Daoy (cell line): ENCODE data around the gene DCUN1D5. TPM values are rescaled to one million over a fixed set of nuclear protein-coding genes. Genes with fewer than 3 reads are reported as not detected.
A peak's percentile ranks its signal among the peaks of the same experiment; 100 is the strongest.
"Not testable (repeated sequence)": the region's sequence is repeated elsewhere in the genome, so short reads cannot be mapped to it uniquely, and the experiment has no call there.

ENCODE experiments used
- DNase-seq: peaks from one replicate; pipeline ENCODE4 v3.0.0-alpha.2; 2015; ENCODE audit warnings: low read depth
- total RNA-seq: library from RNA; depleted of rRNA; stranded (reverse); fragments of >200 nt; shearing (Covaris generic); gene quantifications from 2 replicates; pipeline ENCODE4 v1.2.3, GENCODE V29; 2014; rRNA removed

Gene DCUN1D5
- total RNA-seq, 1 experiment from 2014 or later, result 131 TPM

DNA sequence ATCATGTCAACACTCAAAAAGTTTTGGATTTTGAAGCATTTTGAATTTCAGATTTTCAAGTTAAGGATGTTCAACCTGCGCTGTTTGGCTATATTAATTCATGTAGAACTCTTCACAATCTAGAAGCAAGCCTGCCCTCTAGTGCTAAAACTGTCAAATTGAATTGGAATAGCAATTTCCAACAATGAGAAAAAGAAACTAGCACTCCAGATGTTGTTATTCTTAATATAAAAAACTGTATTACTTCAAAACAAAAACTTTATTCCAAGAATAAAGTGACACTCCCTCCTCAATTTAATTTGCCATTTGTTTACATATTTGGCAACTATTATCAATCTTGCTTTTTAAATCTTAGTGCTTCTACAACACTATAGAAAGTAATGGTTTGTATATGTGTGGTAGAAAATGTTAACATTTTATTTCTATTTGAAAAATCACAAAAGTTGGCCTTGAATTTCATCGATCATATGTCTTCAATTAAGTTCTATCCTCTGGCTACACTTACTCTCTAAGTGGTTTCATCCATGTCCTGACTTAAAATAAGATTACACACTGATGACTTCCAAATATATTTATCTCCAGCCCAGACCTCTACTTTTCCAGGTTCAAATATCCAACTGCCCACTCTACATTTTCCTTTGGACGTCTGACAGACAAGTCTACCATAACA lies 36.6 kb downstream of the DCUN1D5 start:
- peak; percentile 12 for DNase-seq

DNA sequence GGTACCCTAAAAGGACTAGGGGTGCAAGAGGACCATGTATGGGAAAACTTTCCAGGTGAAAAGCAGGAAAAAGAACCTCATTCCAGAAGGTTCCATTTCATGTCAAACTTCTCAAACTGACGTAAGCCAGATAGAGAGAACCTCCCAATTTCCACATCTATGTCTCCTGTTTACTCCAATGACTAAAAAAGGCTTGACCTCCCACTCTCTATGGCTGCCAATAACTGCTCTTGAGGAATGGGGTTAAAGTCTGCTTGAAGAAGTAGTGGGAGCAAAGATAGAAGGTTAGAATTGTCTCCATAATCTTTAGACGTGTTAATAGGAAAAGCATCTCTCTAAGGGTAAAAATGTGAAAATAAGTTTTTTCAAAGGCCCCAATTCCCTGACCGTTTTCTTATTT lies 38.0 kb downstream of the DCUN1D5 start:
- DNase-seq, result no peak

DNA sequence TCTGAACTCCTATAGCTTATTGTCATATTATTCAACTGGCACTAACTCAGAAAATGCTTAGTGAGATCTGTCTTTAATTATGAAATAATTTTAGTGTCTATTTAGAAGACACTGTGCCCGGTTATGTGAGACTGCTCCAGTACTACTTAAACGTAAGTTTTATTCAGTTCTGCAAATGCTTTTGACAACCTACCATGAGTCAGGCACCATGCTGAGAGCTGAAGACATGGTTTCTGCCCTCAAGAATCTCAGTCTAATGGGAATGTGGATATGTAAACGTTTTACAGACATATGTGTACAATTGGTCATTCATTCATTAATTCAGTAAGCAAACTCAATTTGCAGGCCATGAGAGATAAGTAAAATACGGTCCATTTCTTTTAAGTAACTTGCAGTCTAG lies 40.0 kb downstream of the DCUN1D5 start:
- peak; percentile 38 for DNase-seq

GRCh38 chr11:103051151-103051801 lies 40.7 kb downstream of the DCUN1D5 start:
- no peak for DNase-seq

- no peak for DNase-seq
These were observed 41.6 kb downstream of the DCUN1D5 start for GRCh38 chr11:103050351-103050750.

GRCh38 chr11:103047837-103048236 lies 44.1 kb downstream of the DCUN1D5 start:
- DNase-seq, result no peak

DNA sequence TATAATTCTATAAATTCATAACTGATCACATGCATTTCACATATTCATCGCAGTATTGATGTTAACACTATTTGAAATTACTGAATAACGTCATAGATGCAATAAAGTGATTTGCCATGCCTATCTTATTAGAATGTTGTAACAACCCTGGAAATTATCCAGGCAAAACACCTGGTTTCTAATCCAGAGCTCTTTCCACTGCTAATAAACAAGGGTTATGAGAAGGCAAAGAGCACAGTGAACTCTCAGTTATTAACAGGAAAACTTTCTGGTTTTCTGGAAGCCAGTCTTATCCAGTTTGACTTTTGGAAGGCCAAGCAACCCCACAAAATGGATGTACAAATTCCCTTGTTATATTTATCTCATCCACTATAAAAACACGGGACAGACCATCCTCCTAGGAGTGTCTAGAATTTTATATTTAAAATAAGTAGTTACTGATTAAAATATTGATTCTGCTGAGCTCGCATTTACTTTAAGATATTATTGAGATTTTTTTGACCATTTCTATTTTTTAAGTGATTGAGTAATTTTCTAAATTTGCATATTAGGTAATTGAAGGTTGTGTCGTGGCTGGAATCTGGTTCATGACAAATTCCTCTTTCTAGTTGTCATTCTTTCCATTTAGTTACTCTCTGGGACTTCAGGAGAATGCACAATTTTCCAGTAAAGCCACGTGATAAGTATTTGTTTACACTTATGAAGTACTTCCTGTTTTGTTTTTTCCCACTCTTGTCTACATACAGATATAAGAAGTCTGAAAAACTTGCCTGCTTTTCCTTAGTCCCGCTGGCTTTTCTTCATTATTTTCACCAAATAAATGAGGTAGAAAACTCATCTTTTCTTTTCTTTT lies 47.9 kb downstream of the DCUN1D5 start:
- DNase-seq, result no peak

GRCh38 chr11:103042161-103042560 lies 49.8 kb downstream of the DCUN1D5 start:
- DNase-seq, result no peak

- peak; percentile 53 for DNase-seq
These were observed 56.0 kb downstream of the DCUN1D5 start for GRCh38 chr11:103035791-103036434.

DNA sequence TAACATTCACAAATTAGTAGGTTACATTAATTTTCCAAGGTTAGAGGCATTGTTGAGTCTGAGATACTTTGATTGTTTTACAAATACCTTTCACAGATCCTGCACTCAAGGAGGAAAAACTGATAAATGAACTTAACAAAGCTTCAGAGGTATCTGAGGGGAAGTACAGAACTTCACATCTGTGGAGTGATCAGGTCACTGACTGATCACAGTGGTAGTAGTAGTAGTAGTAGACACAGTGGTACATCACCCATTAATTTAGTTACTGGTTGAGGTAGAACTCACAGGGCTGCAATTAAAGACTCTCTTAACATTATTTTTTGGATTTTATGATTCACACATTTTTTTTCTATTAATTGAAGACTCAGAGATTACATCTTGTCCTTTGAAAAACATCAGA lies 56.7 kb downstream of the DCUN1D5 start:
- no peak for DNase-seq

DNA sequence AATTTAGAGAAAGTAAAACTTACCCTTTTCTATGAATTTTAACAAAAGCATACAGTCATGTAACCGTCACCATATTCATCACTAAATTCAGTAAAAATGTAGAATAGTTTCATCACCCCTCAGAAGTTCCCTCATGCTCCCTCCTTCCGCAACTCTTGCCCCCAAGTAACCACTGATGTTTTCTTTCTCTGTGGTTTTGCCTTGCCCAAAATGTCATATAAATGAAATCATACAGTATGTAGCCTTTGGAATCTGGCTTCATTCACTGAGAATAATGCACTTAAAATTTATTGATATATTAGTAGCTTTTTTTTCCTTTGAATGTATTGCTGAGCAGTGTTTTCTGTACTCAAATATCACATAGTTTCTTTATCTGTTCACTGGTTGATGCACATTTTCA lies 60.1 kb downstream of the DCUN1D5 start:
- DNase-seq, result no peak

- DNase-seq, result no peak
These were observed 62.6 kb downstream of the DCUN1D5 start for GRCh38 chr11:103029401-103029800.

GRCh38 chr11:103028304-103029020 lies 63.5 kb downstream of the DCUN1D5 start:
- not testable (repeated sequence) for DNase-seq

DNA sequence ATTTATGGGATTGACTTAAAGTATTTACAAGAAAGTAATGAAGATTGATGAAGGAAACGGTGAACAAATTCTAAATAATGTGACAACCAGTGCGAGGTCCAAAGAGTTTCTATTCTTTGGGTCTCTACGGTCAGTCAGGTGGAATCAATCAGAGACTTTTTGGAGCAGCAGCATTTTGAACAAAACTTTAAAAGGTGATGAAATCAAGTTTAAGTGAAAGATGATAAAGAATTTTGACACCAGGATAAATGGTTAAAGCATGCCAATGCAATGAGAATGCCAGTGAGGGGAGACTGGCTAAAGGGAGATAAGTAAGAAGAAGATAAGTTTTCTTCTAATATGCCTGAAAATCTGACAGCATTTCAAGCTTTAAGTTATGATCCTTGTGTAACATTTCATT lies 67.9 kb downstream of the DCUN1D5 start:
- no peak for DNase-seq

DNA sequence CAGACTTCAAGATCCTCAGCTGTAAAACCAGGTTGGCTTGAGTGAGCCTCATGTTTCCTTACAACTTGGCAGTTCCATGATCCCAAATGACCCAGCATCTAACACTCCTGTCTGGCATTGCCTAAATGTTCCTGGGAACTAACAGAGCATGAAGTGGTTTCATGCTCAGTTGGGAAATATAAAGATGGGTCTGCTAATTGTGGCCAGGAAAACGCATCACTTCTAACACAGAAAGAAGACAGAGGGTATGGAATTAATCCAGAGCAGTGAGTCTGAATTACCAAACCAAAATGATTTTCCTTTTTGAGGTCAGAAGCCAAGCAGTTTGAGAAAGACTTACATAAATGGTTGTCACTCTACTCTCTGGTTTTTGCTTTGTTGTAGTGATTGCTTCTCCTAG lies 75.9 kb downstream of the DCUN1D5 start:
- no peak for DNase-seq

GRCh38 chr11:103013421-103013820 lies 78.5 kb downstream of the DCUN1D5 start:
- DNase-seq, result no peak

Other genes starting within 250 kb of the DCUN1D5 start
- gene MMP3, start 248.6 kb downstream of the DCUN1D5 start, total RNA-seq, result 0.11 and 0.36 TPM in 2 replicates
- gene MMP12, start 217.2 kb downstream of the DCUN1D5 start, total RNA-seq, result 0.24 and 1.3 TPM in 2 replicates
- gene MMP13, start 136.4 kb downstream of the DCUN1D5 start, total RNA-seq, result 0.17 TPM in 1 of 2 replicates, not detected in the other
- gene DYNC2H1, start 17.3 kb upstream of the DCUN1D5 start, total RNA-seq, result 9.6 and 14.1 TPM in 2 replicates